ENCODE data around the gene BCAP29.
"Not testable (repeated sequence)": the region's sequence is repeated elsewhere in the genome, so short reads cannot be mapped to it uniquely, and the experiment has no call there.

Gene BCAP29

DNA sequence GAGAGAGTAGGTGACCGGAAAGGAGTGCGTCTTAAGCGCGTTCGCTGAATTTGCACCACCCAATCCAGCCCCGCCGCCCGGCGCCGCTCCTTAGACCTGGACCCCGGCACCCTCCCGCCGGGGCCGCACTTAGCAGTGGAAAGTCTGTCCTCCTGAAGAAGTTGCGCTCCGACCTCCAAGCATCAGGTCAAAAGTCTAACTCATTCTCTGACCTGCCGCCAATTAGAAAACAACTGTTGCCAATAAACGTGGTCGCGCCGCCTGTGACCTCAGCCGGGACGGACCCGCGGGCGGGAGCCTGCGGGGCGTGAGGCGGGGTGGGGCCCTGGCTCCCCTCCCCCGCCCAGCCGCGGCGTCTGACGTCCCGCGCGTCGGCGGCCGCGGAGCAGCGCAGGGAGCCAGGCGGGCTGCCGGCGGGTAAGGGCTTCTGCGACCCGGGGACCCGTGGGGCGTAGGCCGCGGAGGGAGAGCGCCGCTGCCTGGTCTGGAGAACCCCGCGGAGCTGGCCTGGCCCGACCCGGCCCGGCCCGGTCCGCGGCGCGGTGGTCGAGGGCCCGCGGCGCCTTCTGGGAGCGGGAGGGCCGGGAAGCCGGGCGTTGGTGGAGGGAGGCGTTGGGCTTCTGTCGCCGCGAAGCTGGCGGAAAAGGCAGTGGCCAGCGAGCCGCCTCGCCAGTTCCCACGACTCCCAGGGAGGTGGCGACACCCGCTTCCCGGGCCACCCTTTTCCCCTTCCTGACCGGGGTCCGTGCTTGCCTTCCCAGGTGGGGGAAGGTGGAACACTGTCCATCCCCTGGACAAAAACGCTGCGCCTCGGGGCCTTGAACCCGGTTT is at the start of gene BCAP29:
Gene BCAP29 (plus strand): TSS at position 362 of the 831 bp plus-strand sequence. CDS start 527 bp downstream, outside the sequence.
- DNase-seq (ENCODE audit: low read depth in 2 of 2), result peak in 1 of 2 donors; percentile 42

- DNase-seq (ENCODE audit: low read depth in 2 of 2), result no peak
These were observed 49.3 kb upstream of the BCAP29 start for GRCh38 chr7:107530751-107531150.

DNA sequence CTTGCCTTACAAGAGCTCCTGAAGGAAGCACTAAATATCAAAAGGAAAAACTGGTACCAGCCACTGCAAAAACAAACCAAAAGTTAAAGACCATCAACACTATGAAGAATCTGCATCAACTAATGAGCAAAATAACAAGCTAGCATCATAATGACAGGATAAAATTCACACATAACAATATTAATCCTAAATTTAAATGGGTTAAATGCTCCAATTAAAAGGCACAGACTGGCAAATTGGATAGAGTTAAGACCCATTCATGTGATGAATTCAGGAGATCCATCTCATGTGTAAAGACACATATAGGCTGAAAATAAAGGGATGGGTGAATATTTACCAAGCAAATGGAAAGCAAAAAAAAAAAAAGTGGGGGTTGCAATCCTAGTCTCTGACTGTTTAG is 45.9 kb upstream of the BCAP29 start:
- DNase-seq (ENCODE audit: low read depth in 2 of 2), result no peak

- DNase-seq (ENCODE audit: low read depth in 2 of 2), result not testable (repeated sequence)
These were observed 42.8 kb upstream of the BCAP29 start for GRCh38 chr7:107537228-107537627.

DNA sequence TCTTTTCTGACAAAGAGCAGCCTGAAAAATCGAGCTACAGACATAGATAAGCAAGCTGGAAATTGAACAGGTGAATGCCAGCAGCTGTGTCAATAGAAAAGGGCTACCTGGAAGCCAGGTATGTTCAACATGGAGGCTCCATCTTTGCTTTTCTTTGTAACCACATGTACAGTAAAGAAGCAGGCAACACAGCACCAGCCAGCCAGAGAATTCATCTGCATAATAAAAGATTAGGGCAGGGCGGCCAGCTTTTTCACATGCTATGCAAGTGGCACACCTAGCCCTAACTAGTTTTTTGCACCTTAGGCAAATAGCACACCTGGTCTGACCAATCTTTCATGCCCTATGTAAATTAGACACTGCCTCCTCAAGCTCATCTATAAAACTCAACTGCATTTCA is 42.0 kb upstream of the BCAP29 start:
- no peak for DNase-seq (ENCODE audit: low read depth in 2 of 2)

GRCh38 chr7:107543338-107543993 is 36.6 kb upstream of the BCAP29 start:
- DNase-seq (ENCODE audit: low read depth in 2 of 2), result no peak

GRCh38 chr7:107544848-107545591 is 35.0 kb upstream of the BCAP29 start:
- no peak for DNase-seq (ENCODE audit: low read depth in 2 of 2)

DNA sequence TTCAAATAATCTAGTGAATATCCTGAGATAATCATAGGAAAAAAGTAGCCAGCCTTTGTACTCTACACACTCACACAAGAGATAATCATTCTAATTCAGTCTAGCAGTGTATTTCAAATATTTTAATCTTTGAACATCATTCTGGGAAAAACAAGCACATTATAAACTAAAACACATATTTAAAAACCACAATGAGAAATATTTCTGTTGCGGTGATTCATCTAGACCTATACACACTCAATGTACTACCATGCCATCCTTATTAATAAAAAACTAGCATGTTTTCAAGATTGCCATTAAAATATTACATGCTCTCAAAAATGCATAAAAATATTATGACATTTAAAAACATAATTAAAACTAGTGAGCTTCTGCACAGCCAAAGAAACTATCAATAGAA is 28.1 kb upstream of the BCAP29 start:
- no peak for DNase-seq (ENCODE audit: low read depth in 2 of 2)

- no peak for DNase-seq (ENCODE audit: low read depth in 2 of 2)
These were observed 24.2 kb upstream of the BCAP29 start for GRCh38 chr7:107555893-107556292.

GRCh38 chr7:107559864-107560263 is 20.2 kb upstream of the BCAP29 start:
- no peak for DNase-seq (ENCODE audit: low read depth in 2 of 2)

DNA sequence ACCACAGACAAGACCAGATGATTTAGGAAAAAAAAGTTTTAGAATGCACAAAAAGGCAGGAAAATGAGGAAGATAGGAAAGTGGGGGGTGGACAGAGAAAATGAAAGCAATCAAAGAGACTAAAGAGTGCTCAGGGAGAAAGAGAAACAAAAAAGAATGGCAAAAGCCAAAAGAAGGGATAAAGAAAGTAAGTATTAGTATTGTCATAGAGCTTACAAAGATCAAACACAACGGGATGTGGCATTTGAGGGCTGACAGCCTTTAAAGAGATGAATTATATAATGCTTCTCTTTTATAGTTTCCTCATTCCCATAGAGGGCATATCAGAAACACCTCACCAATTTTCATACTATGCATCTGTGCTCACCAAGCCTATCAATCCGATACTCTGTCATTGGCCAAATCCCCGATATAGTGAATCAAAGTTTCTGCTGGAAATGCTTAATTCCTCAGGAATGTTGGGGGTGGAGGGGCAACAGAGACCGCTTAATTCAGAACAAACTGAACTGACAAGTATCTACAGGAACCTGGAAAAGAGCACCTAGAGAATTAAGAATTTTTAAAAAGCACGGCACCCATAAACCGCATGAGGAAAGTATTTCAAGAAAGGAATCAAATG is 19.0 kb upstream of the BCAP29 start:
- no peak for DNase-seq (ENCODE audit: low read depth in 2 of 2)

DNA sequence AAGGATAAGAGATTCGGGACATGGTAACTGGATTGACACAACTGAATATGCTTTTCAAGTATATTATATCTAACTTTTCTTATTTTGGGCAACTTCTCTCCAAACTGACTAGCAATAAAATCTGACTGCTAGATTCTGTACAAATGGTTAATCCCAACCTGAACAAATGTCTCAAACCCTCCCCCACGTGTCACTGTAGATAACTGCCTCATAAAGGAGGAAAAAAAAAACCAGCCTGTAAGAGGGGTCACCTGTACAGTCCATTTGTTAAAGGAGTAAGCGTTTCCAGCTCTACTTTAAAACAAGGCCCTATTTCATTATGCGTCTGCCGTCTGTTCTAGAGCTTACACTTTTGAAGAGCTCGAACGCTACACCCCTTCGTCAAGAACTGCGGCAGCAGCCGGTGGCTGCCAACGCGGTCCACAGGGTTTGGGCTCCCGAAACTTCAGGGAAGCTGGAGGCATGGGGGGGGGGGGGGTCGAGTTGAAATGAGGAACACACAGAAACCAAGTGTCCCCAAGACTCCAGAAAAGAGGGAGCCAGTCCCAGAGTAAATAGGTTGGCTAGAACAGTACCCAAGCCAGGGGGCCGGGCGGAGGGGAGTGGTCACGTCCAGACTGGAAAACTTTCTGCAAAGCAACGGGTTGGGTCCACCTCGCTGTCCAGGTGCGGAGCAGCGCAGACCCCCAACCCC is 16.8 kb upstream of the BCAP29 start:
- no peak for DNase-seq (ENCODE audit: low read depth in 2 of 2)

- peak; percentile 46 to 73 for DNase-seq (ENCODE audit: low read depth in 2 of 2)
These were observed 16.1 kb upstream of the BCAP29 start, which contains the start of the genes COG5 and DUS4L for GRCh38 chr7:107563775-107564552. TSS of gene COG5 (minus strand) at chr7:107563920. CDS start at chr7:107563896, 24 bp downstream. TSS of gene DUS4L (plus strand) at chr7:107563971. CDS start at chr7:107567071, 3,100 bp downstream.

- no peak for DNase-seq (ENCODE audit: low read depth in 2 of 2)
These were observed 15.3 kb upstream of the BCAP29 start for GRCh38 chr7:107564553-107565298.

DNA sequence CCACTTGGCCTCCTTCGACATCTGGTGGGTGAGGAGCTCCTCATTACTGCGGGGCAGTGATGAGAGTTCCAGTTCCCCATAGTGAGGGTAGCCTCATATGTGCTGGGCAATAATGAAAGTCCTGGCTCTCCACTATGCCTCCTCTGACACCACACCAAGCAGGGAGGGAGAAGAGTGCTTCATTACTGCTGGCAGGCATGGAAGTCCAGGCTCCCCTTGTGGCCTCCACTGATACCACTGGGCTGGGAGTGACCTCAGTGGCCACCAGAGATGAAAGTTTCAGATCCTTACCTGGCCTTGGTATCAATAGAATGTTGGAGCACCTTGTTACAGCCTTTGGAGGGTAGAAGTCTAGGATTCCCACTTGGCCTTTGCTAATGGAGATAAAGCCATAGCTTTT is 9.7 kb upstream of the BCAP29 start:
- DNase-seq (ENCODE audit: low read depth in 2 of 2), result no peak

GRCh38 chr7:107573537-107573936 is 6.5 kb upstream of the BCAP29 start:
- DNase-seq (ENCODE audit: low read depth in 2 of 2), result no peak

DNA sequence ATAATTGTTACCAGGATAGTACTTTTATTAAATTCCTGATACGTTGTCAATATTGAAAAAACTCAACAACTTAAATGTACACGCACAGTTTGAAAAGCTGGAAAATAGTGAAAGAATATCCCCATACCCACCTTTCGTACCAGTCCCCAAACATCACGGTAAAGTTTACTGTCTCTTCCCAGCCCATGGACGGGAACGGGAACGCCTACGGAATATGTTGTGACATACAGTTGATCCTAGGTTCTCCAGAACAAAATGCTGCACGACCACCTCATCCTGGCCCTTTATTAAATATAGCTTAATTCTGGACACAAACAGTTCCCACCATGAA is 527 bp upstream of the BCAP29 start:
- no peak for DNase-seq (ENCODE audit: low read depth in 2 of 2)

GRCh38 chr7:107580716-107581383 is 804 bp downstream of the BCAP29 start:
- DNase-seq (ENCODE audit: low read depth in 2 of 2), result no peak

DNA sequence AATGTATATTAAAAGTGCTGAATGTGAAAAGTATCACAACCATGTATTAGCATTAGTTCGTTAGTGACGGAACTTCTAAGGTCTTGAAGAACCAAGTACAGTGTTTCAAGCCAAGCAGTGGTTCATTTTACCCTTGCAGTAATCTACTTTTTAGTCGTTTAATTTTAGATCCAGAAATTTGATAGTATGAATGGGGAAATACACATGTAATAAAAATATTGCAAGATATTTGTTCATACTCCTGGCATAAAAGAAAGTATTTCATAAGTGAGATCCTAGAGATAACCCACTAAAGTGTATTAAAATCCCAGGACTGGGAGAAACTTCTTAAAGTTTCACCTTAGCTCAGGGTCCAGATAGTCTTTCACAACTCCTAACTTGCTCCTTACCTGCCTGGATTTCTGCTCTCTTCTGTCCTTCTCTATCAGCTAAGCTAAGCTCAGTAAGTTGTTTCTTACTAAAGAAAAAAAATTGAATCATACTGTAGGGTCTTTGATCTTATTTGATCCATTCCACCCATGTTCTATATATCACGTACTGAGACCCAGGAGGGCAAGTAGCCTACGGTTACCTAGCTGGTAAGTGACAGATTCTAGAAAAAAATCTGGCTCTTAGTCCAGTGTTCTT is 1.5 kb downstream of the BCAP29 start:
- no peak for DNase-seq (ENCODE audit: low read depth in 2 of 2)

Measured in stimulated activated CD4-positive, alpha-beta T cell treated with anti-CD3 and anti-CD28 coated beads, Interleukin-1b, Interleukin-23, amount 100 ng/mL, for 1 hour (primary cell).